A549 (cell line): ENCODE results near the gene WFDC1.

ENCODE experiments used
- CBX2 ChIP-seq: fragments of 200-600 bp; sonication (generic); IDR thresholded peaks from 2 replicates; pipeline ENCODE4 v1.6.1; 2016; ENCODE audit warnings: low read depth, mild to moderate bottlenecking, borderline replicate concordance
- CTCF ChIP-seq: fragments of >200 bp; sonication (Bioruptor Twin); formaldehyde crosslinking; IDR thresholded peaks from 3 replicates; pipeline ENCODE4 v1.5.1; 2016
- E2F6 ChIP-seq: IDR thresholded peaks from 2 replicates; pipeline ENCODE4 v1.6.1; 2012; ENCODE audit warnings: low read depth, borderline replicate concordance
- HDAC2 ChIP-seq: fragments of 200-600 bp; sonication (generic); IDR thresholded peaks from 2 replicates; pipeline ENCODE4 v1.6.1; 2016
- JUNB ChIP-seq: fragments of >200 bp; sonication (Bioruptor Twin); formaldehyde crosslinking; IDR thresholded peaks from 2 replicates; pipeline ENCODE4 v1.6.1; 2016
- POLR2A ChIP-seq: IDR thresholded peaks from 2 replicates; pipeline ENCODE4 v1.6.1; 2012; ENCODE audit warnings: mild to moderate bottlenecking, low read length
- POLR2AphosphoS2 ChIP-seq: conservative IDR thresholded peaks from 2 replicates; pipeline ENCODE4 v1.6.1; 2012; ENCODE audit warnings: low read length, improper control_type of control experiment, inconsistent platforms
- RAD21 ChIP-seq, 2 experiments: fragments of >200 bp in 1 of 2; sonication (Bioruptor Twin) in 1 of 2; formaldehyde crosslinking in 1 of 2; IDR thresholded peaks in 1 of 2; conservative IDR thresholded peaks in 1 of 2; 2 replicates in 1 of 2; 3 replicates in 1 of 2; pipeline ENCODE4 v1.6.1; 2012 to 2018; ENCODE audit warnings: inconsistent platforms in 1 of 2
- SMC3 ChIP-seq: fragments of >200 bp; sonication (Bioruptor Twin); formaldehyde crosslinking; IDR thresholded peaks from 3 replicates; pipeline ENCODE4 v1.6.1; 2018; ENCODE audit warnings: inconsistent platforms
- USF2 ChIP-seq: fragments of 450-650 bp; IDR thresholded peaks from 2 replicates; pipeline ENCODE4 v1.6.1; 2014; ENCODE audit warnings: antibody characterized with exemption

- TF ChIP-seq JUNB = no peak
- no peak for TF ChIP-seq SMC3
- no peak for TF ChIP-seq POLR2AphosphoS2
- no peak for TF ChIP-seq POLR2A
- TF ChIP-seq CTCF = no peak
- TF ChIP-seq HDAC2 = no peak
- no peak for TF ChIP-seq E2F6
- no peak for TF ChIP-seq CBX2
- TF ChIP-seq USF2 = no peak
- TF ChIP-seq RAD21 (conservative IDR thresholded peaks at IDR 0.05 in 1 of 2, IDR thresholded peaks at IDR 0.05 in 1 of 2) = no peak
These were observed 23.6 kb upstream of the WFDC1 start for GRCh38 chr16:84271037-84271436.
